SU-DHL-6 (cell line): Measurements from ENCODE around the gene NDUFS6.
"Not testable (repeated sequence)": the region's sequence is repeated elsewhere in the genome, so short reads cannot be mapped to it uniquely, and the experiment has no call there.

Experiments
- EZH2phosphoT487 ChIP-seq: fragments of 200-600 bp; sonication (generic), shearing (Covaris generic); conservative IDR thresholded peaks from 2 replicates; pipeline ENCODE4 v1.6.1; 2018; ENCODE audit warnings: mild to moderate bottlenecking, antibody characterized with exemption, low read length, moderate library complexity, mixed read lengths
- TF ChIP-seq, protein P1 (sequence below): fragments of 200-600 bp; sonication (generic); IDR thresholded peaks from one replicate; pipeline ENCODE4 v1.5.1; 2017; ENCODE audit warnings: antibody characterized with exemption, mild to moderate bottlenecking, low read length, moderate library complexity; ENCODE audit not compliant: insufficient read depth, poor library complexity, severe bottlenecking

DNA sequence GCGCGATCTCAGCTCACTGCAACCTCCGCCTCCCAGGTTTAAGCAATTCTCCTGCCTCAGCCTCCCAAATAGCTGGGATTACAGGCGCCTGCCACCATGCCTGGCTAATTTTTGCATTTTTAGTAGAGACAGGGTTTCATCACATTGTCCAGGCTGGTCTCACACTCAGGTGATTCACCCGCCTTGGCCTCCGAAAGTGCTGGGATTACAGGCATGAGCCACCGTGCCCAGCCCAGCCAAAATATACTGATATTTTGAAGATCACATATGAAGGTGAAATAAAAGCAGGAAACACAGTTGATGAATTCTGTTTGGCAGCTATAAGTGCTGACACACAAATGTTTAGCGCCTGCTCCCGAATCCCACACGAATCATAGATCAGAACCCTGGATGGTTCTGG is 42.6 kb downstream of the NDUFS6 start:
- TF ChIP-seq, protein P1, sequence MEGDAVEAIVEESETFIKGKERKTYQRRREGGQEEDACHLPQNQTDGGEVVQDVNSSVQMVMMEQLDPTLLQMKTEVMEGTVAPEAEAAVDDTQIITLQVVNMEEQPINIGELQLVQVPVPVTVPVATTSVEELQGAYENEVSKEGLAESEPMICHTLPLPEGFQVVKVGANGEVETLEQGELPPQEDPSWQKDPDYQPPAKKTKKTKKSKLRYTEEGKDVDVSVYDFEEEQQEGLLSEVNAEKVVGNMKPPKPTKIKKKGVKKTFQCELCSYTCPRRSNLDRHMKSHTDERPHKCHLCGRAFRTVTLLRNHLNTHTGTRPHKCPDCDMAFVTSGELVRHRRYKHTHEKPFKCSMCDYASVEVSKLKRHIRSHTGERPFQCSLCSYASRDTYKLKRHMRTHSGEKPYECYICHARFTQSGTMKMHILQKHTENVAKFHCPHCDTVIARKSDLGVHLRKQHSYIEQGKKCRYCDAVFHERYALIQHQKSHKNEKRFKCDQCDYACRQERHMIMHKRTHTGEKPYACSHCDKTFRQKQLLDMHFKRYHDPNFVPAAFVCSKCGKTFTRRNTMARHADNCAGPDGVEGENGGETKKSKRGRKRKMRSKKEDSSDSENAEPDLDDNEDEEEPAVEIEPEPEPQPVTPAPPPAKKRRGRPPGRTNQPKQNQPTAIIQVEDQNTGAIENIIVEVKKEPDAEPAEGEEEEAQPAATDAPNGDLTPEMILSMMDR: not testable (repeated sequence)
- TF ChIP-seq EZH2phosphoT487: not testable (repeated sequence)
